ENCODE results near the gene ANHX.
"Not testable (repeated sequence)": the region's sequence is repeated elsewhere in the genome, so short reads cannot be mapped to it uniquely, and the experiment has no call there.

Gene ANHX

GRCh38 chr12:133235401-133236112, at the start of gene ANHX:
Gene ANHX (minus strand): TSS chr12:133235877. CDS start chr12:133234356, 1,521 bp downstream.
- no peak for DNase-seq

GRCh38 chr12:133264668-133265067, 29.0 kb upstream of the ANHX start:
- DNase-seq = not testable (repeated sequence)

GRCh38 chr12:133264173-133264572, 28.5 kb upstream of the ANHX start:
- no peak for DNase-seq

DNA sequence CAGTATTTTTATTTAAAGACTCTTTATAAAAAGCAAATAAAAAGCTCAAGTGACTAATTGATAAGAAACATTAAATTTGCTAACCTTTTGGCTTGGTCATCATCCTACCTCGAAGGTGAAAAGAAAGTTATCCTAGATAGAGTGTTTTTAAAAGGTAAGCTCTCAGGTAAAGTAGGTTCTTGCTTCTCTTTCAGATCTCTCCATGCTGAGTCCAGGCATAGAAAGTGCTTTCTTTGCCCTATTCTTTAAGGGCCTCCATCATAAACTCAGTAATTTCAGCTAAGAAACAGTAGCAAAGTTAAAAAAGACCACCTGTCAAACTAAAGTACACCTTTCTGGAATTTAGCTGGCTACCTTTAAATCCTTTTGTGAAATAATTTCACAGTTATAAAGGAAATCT, 20.6 kb upstream of the ANHX start:
- no peak for DNase-seq

- not testable (repeated sequence) for DNase-seq
Measured at GRCh38 chr12:133255833-133256232, 20.2 kb upstream of the ANHX start.

DNA sequence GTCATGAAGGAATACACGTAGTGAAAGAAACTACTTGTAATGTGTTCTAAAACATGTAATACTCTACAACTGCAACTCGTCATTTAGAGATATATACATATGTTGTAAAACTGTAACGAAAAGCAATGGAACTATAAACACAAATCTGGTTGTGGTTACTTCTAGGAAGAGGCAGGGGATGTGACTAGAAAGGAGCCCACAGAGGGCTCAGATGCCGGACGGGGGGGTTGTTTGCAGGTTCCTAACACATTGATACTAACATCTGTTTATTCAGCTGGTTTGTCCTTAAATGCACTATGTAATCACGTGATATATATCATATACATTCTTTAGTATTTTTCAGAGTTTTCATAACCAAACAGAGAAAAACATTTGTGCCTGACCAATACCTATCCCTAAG, 16.1 kb upstream of the ANHX start:
- DNase-seq = no peak

DNA sequence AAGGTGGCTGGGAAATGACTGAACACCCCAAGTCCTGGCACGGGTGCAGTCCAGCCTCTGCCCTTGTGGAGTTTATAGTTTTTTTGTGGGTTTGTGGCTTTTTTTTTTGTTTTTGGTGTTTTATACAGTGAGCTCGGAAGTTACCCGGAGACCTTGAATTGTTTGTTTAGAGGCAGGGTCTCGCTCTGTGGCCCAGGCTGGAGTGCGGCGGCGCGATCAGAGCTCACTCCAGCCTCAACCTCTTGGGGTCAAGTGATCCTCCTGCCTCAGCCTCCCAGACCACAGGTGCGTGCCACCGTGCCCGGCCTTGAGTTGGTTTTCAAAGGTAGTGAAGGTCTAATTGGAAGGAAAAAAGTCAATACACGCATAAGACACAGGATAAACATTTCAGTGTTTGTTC, 879 bp upstream of the ANHX start:
- DNase-seq = no peak

DNA sequence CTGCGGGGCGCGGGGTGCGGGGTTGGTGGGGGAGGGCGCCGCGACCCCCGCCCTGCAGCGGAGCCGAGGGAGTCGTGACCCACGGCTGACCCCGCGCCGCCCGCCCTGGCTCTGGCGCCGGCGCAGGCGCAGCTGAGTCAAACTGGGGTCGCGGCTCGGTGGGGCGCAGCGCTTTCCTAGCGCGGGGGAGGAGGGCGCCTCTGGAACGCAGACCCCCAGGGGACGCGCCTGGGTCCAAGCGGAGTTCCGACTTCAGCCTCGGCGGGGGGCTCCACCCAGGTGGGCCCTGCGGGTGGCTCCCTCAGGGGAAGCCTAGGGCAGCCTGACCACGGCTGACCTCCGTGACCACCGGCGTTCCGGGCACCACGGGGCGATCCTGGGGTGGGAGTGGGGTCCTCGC, 467 bp upstream of the ANHX start:
- no peak for DNase-seq

GRCh38 chr12:133234971-133235370, 706 bp downstream of the ANHX start:
- no peak for DNase-seq

- no peak for DNase-seq
Measured at GRCh38 chr12:133233993-133234564, 1.6 kb downstream of the ANHX start.

DNA sequence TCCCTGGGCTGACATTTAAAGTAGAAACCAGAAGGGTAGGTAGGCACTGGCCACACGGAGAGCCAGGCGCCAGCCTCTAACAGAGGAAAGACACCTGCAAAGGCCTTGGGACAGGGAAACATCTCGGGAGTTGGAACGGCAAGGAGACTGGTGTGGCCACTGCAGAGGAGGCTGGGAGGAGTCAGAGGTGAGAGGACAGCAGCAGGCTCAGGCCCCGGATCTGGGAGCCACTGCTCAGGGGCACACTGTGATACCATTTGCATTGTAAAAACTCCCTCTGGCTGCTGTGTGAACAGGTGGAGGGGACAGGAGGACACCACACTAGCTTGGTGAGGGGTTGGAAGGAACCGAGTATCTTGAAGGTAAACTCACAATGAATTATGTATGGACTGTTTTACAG, 2.7 kb downstream of the ANHX start:
- no peak for DNase-seq

DNA sequence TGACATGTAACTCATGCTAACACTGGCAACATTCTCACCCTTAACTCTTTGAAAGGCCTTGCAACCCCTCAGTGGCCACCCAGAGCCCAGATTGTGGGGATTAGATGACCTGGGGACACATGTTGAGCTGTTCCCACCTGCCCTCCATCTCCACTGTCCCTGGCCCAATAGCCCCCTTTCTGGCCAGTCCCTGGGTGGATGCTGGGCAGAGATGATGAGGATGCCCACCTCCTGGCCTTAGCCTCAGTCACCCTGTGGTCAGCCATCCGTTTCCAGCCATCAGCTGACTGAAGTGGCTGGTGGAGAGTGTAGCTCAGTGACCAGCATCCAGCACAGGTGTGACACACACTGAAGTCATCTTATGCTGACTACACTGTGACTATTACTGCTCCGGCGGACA, 4.7 kb downstream of the ANHX start:
- no peak for DNase-seq

DNA sequence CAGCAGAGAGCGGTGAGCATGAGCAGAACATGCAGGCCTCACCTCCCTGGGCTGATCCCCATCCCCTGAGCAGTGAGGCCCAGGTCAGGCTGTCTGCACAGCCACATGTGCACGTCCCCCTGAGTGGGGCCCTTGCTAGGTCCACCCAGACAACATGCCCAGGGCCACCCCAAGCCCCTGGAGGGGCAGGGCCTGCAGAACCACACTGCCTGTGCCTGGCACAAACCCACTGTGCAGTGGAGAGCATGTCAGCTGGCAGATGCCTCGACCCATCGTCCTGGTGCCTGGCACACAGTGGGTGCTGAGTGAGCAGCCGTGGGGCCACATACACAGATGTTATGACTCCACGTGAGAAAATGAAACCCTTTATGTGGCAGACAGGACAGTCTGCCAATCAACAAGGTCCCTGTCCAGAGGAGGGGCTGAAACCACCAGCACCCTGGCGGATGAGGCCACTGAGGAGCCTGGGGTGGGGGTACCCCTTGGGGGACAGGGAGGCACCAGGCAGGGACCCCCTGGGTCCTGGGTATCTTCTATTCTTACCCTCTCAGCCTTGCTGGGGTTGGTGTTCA, 8.3 kb downstream of the ANHX start:
- DNase-seq = no peak

- DNase-seq = no peak
Measured at GRCh38 chr12:133226690-133227089, 9.0 kb downstream of the ANHX start.

GRCh38 chr12:133225527-133225926, 10.2 kb downstream of the ANHX start:
- DNase-seq = no peak

- DNase-seq = no peak
Measured at GRCh38 chr12:133222211-133222610, 13.5 kb downstream of the ANHX start.

DNA sequence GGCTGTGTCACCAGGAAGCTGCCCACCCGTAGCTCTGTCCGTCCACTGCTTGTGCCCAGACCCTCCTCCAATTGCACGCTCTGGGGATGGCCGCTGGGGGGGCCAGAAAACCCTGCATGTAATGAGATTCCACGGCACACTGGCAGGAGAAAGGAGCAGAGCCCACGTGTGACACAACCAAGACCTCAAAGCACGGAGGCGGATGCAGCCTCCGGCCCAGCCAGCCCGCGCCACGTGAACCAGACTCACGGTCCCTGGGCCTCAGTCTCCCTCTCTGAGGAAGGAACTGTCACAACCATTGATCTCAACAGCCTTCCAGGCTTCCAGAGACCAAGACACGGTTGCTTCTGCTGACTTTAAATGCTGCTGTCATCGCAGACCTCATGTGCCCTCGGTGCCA, 14.4 kb downstream of the ANHX start:
- no peak for DNase-seq

- DNase-seq = no peak
Measured at GRCh38 chr12:133220521-133220920, 15.2 kb downstream of the ANHX start.

DNA sequence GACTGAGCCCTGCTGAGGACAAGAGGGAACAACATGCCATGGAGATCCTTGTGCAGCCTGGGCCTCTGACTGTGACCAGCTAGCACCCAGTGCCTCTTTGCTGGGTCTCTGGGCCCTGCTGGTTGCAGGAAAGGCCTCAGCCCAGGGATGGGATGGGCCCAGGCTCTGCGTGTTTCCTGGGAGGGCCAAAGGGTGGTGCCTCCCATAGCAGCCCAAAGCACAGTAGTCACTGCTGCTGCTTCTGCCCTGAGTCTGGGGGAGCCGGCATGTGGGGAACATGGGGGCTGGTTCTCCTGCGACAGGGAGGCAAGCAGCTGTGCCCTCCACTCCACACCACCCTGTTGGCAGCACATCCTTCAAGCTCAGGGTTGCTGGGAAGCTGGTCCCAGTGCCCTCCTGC, 18.5 kb downstream of the ANHX start:
- no peak for DNase-seq

GRCh38 chr12:133215724-133216123, 20.0 kb downstream of the ANHX start:
- no peak for DNase-seq

- no peak for DNase-seq
Measured at GRCh38 chr12:133206390-133206789, 29.3 kb downstream of the ANHX start.

DNA sequence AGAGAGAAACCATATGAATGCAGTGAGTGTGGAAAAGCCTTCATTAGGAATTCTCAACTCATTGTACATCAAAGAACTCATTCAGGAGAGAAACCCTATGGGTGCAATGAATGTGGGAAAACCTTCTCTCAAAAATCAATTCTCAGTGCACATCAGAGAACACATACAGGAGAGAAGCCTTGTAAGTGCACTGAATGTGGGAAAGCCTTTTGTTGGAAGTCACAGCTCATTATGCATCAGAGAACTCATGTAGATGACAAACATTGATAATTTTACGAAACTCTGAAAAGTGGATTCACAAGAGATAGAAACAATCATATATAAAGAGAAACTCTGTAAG, 31.4 kb downstream of the ANHX start:
- no peak for DNase-seq

DNA sequence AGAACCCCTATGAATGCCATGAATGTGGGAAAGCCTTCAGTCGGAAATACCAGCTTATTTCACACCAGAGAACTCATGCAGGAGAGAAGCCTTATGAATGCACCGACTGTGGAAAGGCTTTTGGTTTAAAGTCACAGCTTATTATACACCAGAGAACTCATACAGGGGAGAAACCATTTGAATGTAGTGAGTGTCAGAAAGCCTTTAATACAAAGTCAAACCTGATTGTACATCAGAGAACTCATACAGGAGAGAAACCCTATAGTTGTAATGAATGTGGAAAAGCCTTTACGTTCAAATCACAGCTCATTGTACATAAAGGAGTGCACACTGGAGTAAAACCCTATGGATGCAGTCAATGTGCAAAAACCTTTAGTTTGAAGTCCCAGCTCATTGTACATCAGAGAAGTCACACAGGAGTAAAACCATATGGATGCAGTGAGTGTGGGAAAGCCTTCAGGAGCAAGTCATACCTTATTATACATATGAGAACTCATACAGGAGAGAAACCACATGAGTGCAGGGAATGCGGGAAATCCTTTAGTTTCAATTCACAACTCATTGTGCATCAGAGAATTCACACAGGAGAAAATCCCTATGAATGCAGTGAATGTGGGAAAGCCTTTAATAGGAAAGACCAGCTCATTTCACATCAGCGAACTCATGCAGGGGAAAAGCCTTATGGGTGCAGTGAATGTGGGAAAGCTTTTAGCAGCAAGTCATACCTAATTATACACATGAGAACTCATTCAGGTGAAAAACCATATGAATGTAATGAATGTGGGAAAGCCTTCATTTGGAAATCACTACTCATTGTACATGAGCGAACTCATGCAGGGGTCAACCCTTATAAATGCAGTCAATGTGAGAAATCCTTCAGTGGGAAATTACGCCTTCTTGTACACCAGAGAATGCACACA, 32.1 kb downstream of the ANHX start:
- DNase-seq = no peak

Measured in NCI-H524 (cell line).